Testis (tissue), 3 donors: ENCODE data around the gene IMMP2L. TPM values are rescaled to one million over a fixed set of nuclear protein-coding genes. Genes with fewer than 3 reads are reported as not detected.

Experiments used
- DNase-seq: peaks from one replicate; pipeline ENCODE4 v3.0.0-alpha.2; 2019
- H3K27ac ChIP-seq, 2 donors: fragments of 200-600 bp; sonication (generic); one replicate each; pipeline ENCODE4 v1.5.1; 2019
- H3K27me3 ChIP-seq: fragments of 200-600 bp; sonication (generic); one replicate; pipeline ENCODE4 v1.5.1; 2019
- H3K36me3 ChIP-seq: fragments of 200-600 bp; sonication (generic); one replicate; pipeline ENCODE4 v1.5.1; 2017; ENCODE audit warnings: low read depth; ENCODE audit errors: missing control alignments
- H3K4me1 ChIP-seq: fragments of 200-600 bp; sonication (generic); one replicate; pipeline ENCODE4 v1.5.1; 2019
- H3K4me3 ChIP-seq, 2 donors: fragments of 200-600 bp; sonication (generic); one replicate each; pipeline ENCODE4 v1.5.1; 2017 to 2019
- H3K9me3 ChIP-seq: fragments of 200-600 bp; sonication (generic); one replicate; pipeline ENCODE4 v1.5.1; 2017
- POLR2A ChIP-seq: fragments of 450-650 bp; IDR thresholded peaks from one replicate; pipeline ENCODE4 v1.6.1; 2017; ENCODE audit warnings: antibody characterized with exemption, mild to moderate bottlenecking, moderate library complexity
- WGBS, 2 donors: methylation state at CpG; one replicate each; pipeline ENCODE4 v1.1.5; 2018; 5-methylcytosine and 5-hydroxymethylcytosine counted together
- intact Hi-C: fragments of 100-400 bp; cut with DNase I; formaldehyde crosslinking; loops from one replicate; pipeline ENCODE4 v1.15.1; 2023; ENCODE audit warnings: low total_unique reads
- polyA plus RNA-seq: library from polyadenylated mRNA; stranded (reverse); fragments of 350-450 nt; fragmentation: Illumina TruSeq; extraction: RNeasy Lipid Tissue Mini Kit (QIAGEN cat#74804); gene quantifications from one replicate; pipeline ENCODE4 v1.2.3, GENCODE V29; 2014; ENCODE audit warnings: low read depth, low replicate concordance; ENCODE audit not compliant: insufficient read depth
- total RNA-seq, 2 donors: library from RNA; depleted of rRNA; stranded (reverse); fragments of >200 nt; gene quantifications; one replicate each; pipeline ENCODE4 v1.2.3, GENCODE V29; 2016
- TF ChIP-seq, protein P1 (sequence below), 3 experiments: fragments of 450-650 bp in 2 of 3; fragments of 200-600 bp in 1 of 3; sonication (generic) in 1 of 3; IDR thresholded peaks; one replicate each; pipeline ENCODE4 v1.5.1; 2016 to 2019; ENCODE audit warnings: antibody characterized with exemption in 3 of 3, mild to moderate bottlenecking in 2 of 3, moderate library complexity in 1 of 3

Gene IMMP2L
- total and polyA plus RNA-seq, 3 donors from 2014 or later, result 10.7 to 12.4 (median 11.2) TPM

DNA sequence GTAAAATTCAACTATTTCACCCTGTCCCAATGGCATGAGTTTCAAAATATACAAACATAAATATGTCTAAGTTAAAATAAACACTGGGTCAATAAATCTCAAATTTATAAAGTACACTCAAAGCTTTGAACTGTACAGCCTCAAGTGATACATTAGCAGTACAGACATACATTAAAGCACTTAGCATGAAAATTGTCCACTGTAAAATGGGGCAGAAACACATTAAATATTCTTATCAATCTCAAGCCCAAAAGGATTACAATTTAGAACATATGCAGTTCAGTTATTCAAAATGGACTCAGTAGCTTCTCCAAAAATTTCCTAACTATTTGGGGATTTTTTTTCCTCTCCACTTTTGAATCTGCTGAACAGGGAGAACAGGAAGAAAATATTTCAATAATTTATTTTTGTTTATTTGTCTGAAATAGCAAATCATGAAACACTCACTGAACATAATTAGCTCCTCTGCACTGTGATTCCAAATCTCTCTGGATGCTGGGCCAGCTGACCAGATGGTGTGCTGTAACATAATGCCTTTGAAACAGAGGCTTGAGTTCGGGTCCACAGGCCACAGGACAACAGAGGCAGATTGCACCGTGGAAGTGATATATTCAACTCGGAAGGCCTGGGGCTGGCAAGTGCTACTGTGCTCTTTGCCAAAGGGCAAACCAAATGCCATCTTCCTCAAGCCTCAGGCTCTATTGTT is 720.3 kb downstream of the IMMP2L start:
- DNase-seq, result peak; percentile 43
- H3K27ac ChIP-seq, result no peak overlapping the region
- no peak overlapping the region for H3K4me3 ChIP-seq
- no peak for TF ChIP-seq POLR2A
- TF ChIP-seq, protein P1, sequence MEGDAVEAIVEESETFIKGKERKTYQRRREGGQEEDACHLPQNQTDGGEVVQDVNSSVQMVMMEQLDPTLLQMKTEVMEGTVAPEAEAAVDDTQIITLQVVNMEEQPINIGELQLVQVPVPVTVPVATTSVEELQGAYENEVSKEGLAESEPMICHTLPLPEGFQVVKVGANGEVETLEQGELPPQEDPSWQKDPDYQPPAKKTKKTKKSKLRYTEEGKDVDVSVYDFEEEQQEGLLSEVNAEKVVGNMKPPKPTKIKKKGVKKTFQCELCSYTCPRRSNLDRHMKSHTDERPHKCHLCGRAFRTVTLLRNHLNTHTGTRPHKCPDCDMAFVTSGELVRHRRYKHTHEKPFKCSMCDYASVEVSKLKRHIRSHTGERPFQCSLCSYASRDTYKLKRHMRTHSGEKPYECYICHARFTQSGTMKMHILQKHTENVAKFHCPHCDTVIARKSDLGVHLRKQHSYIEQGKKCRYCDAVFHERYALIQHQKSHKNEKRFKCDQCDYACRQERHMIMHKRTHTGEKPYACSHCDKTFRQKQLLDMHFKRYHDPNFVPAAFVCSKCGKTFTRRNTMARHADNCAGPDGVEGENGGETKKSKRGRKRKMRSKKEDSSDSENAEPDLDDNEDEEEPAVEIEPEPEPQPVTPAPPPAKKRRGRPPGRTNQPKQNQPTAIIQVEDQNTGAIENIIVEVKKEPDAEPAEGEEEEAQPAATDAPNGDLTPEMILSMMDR (IDR thresholded peaks at IDR 0.05), result no peak
- intact Hi-C loops, result no loop called here
- no peaks in the 10 kb centered on the region for H3K36me3 ChIP-seq
- H3K9me3 ChIP-seq, result no peaks in the 10 kb centered on the region
- no peaks in the 10 kb centered on the region for H3K27me3 ChIP-seq
- H3K4me1 ChIP-seq, result no peaks in the 10 kb centered on the region
- WGBS, 2 donors, result 31 to 57% methylated on average over 3 of the region's 3 CpGs

DNA sequence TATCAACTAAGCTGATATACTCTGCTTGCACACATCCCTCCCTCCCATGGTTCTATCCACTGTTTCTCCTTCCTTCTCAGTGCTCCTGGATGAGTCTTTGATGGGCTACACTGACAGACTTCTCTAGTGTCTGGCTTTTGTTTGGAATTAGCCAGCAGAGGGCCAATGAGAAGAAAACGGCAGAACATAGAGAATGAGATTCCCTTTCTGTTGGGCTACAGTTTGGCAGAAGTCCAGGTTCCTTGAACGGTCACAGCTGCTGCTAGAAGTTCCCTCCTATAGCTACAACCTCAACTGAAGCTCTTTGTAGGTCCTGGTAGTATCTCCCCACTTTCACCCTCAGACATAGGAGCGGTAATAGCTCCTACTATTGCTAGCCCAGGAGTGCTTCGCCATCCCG is 722.4 kb downstream of the IMMP2L start:
- intact Hi-C loops, result no loop called here
- H3K27ac ChIP-seq, result no peak overlapping the region
- TF ChIP-seq POLR2A, result no peak
- TF ChIP-seq, protein P1 (IDR thresholded peaks at IDR 0.05), result no peak
- no peaks in the 10 kb centered on the region for H3K36me3 ChIP-seq
- DNase-seq, result peak; percentile 29
- H3K4me3 ChIP-seq, result no peak overlapping the region
- H3K27me3 ChIP-seq, result no peaks in the 10 kb centered on the region
- WGBS, 2 donors, result 70 to 77% methylated on average over 5 of the region's 5 CpGs
- H3K4me1 ChIP-seq, result no peaks in the 10 kb centered on the region
- H3K9me3 ChIP-seq, result no peaks in the 10 kb centered on the region

DNA sequence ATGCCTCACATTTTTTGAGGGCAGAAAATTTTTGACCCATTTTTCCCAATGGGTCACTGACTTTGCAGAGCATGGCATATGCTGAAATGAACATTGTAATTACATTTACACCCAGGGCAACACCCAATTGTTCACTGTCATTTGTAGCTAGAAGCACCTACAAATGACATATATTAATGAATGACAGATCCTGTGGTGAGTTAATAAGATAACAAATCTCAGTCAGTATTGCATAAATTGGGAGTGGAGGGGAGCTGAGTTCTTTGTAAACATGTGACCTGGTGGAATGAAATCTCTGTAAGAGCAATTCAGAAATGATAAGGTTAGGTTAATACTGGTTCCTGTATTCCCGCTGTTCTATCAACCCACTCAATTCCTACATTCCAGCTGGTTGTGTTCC is 726.4 kb downstream of the IMMP2L start:
- TF ChIP-seq POLR2A, result no peak

DNA sequence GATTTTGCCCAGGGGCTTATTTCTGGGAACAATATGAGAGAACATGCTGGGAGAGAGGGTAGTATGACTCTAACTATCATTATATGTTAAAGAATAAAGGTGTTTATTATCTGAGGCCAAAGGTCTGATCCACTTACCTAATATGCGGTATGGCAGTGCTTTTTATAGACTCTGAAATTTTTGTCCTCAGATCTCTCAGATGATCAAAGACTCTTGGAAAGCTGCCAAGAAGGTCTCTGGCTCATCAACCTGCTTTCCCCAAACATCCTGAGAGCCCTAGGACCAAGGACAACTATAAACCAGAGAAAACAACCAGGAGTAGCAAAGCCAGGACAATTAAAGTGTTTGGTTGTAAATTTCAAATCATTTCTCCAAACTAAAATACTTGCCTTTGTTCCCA is 727.1 kb downstream of the IMMP2L start:
- Histone ChIP-seq H3K27ac (no peak overlapping the region), H3K27me3 (no peaks in the 10 kb centered on the region), H3K36me3 (no peaks in the 10 kb centered on the region), H3K9me3 (no peaks in the 10 kb centered on the region), H3K4me1 (no peaks in the 10 kb centered on the region), H3K4me3 (no peak overlapping the region)
- DNase-seq, result no peak
- TF ChIP-seq, protein P1 (IDR thresholded peaks at IDR 0.05), result no peak
- TF ChIP-seq POLR2A, result no peak
- WGBS, 2 donors, result 66 to 74% methylated on average over 1 of the region's 1 CpG
- intact Hi-C loops, result no loop called here

More for the DNA sequence above, 726.4 kb downstream of the IMMP2L start:
- intact Hi-C loops, result no loop called here
- H3K27ac ChIP-seq, result no peak overlapping the region
- no peak overlapping the region for H3K4me3 ChIP-seq
- no peaks in the 10 kb centered on the region for H3K27me3 ChIP-seq
- 68 to 89% methylated on average over 1 of the region's 1 CpG for WGBS, 2 donors
- no peaks in the 10 kb centered on the region for H3K9me3 ChIP-seq
- no peak for DNase-seq
- H3K36me3 ChIP-seq, result no peaks in the 10 kb centered on the region
- H3K4me1 ChIP-seq, result no peaks in the 10 kb centered on the region

DNA sequence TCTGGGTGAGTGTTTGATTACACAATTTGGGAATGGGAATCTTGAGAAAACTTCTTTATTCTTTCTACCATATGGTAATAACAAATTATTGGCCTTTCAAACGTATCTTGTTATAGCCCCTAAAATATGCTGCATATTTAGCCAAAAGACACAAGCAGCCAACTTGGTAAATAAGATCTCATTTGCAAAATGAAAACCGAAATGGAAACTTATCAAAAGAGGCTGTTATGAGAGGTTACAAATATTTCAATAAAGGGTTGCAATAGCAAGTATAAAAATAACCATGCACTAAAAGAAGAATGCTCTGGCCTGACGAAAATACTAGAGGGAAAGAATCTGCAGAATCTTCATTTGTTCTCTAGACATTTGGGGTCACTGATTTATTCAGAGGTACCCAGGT is 730.9 kb downstream of the IMMP2L start:
- DNase-seq, result no peak
- Histone ChIP-seq H3K36me3 (no peaks in the 10 kb centered on the region), H3K4me3 (no peak overlapping the region), H3K4me1 (no peaks in the 10 kb centered on the region), H3K27ac (peak overlapping the region in 1 of 2 donors; percentile 16), H3K27me3 (no peaks in the 10 kb centered on the region), H3K9me3 (no peaks in the 10 kb centered on the region)
- intact Hi-C loops, result no loop called here
- 52 to 56% methylated on average over 3 of the region's 3 CpGs for WGBS, 2 donors
- TF ChIP-seq, protein P1 (IDR thresholded peaks at IDR 0.05), result no peak
- TF ChIP-seq POLR2A, result no peak
